Thymus (tissue), 11 donors: ENCODE measurements around the gene HASPIN. TPM values are rescaled to one million over a fixed set of nuclear protein-coding genes. Genes with fewer than 3 reads are reported as not detected.
"Not testable (repeated sequence)": the region's sequence is repeated elsewhere in the genome, so short reads cannot be mapped to it uniquely, and the experiment has no call there.

Experiments used
- DNase-seq, 9 donors: peaks; one replicate each; pipeline ENCODE4 v3.0.0-alpha.2; 2013; ENCODE audit warnings: low spot score in 9 of 9, low read depth in 6 of 9, missing footprints in 1 of 9
- H3K27ac ChIP-seq, 2 donors: one replicate each; pipeline ENCODE4 v1.5.1; 2013; ENCODE audit warnings: control low read depth in 1 of 2, low read depth in 1 of 2, low read length in 1 of 2, mild to moderate bottlenecking in 1 of 2, moderate library complexity in 1 of 2
- H3K27me3 ChIP-seq, 2 donors: one replicate each; pipeline ENCODE4 v1.5.1; 2013; ENCODE audit warnings: low read length in 1 of 2; ENCODE audit not compliant: control insufficient read depth in 2 of 2, insufficient read depth in 1 of 2
- H3K36me3 ChIP-seq, 2 donors: one replicate each; pipeline ENCODE4 v1.5.1; 2013; ENCODE audit warnings: low read length in 1 of 2, mild to moderate bottlenecking in 1 of 2, moderate library complexity in 1 of 2; ENCODE audit not compliant: control insufficient read depth in 2 of 2, insufficient read depth in 2 of 2
- H3K4me1 ChIP-seq, 2 donors: one replicate each; pipeline ENCODE4 v1.5.1; 2013; ENCODE audit warnings: low read length in 2 of 2; ENCODE audit not compliant: control insufficient read depth in 2 of 2, insufficient read depth in 2 of 2
- H3K4me3 ChIP-seq, 2 donors: one replicate each; pipeline ENCODE4 v1.5.1; 2013; ENCODE audit warnings: low read length in 2 of 2, control low read depth in 1 of 2, mild to moderate bottlenecking in 1 of 2
- H3K9me3 ChIP-seq, 2 donors: one replicate each; pipeline ENCODE4 v1.5.1; 2013; ENCODE audit warnings: low read length in 1 of 2, mild to moderate bottlenecking in 1 of 2; ENCODE audit not compliant: control insufficient read depth in 2 of 2, insufficient read depth in 1 of 2
- WGBS: extraction: QIAGEN DNeasy Blood & Tissue Kit; methylation state at CpG from one replicate; pipeline ENCODE4 v1.1.7; 2013; 5-methylcytosine and 5-hydroxymethylcytosine counted together
- polyA plus RNA-seq: library from polyadenylated mRNA; stranded (reverse); fragments of 200-250 nt; gene quantifications from one replicate; pipeline ENCODE4 v1.2.3, GENCODE V29; 2013
- total RNA-seq: library from RNA; stranded (reverse); fragments of 120-200 nt; gene quantifications from one replicate; pipeline ENCODE4 v1.2.4, GENCODE V29; 2013
- donor health status: healthy.

HASPIN gene
- total and polyA plus RNA-seq, 2 donors: 2.3 to 9.1 TPM

- Histone ChIP-seq H3K27ac (peak overlapping the region; percentile 94 to 95), H3K4me1 (peaks cover 15 to 61% of the 10 kb centered on the region in 2 donors), H3K36me3 (peaks cover 6 to 54% of the 10 kb centered on the region in 2 donors), H3K9me3 (peaks cover 0 to 4% of the 10 kb centered on the region in 2 donors), H3K27me3 (no peaks in the 10 kb centered on the region), H3K4me3 (peak overlapping the region; percentile 83 to 100)
- 5% methylated on average over 13 of the region's 13 CpGs for WGBS
- no peak for DNase-seq
These were observed 531 bp upstream of the HASPIN start for GRCh38 chr17:3723188-3723555.

GRCh38 chr17:3724378-3725077 is 825 bp downstream of the HASPIN start:
- Histone ChIP-seq H3K4me3 (peak overlapping the region; percentile 83 to 100), H3K36me3 (peaks cover 8 to 54% of the 10 kb centered on the region in 2 donors), H3K27ac (no peak overlapping the region), H3K4me1 (peaks cover 15 to 69% of the 10 kb centered on the region in 2 donors), H3K27me3 (no peaks in the 10 kb centered on the region), H3K9me3 (peaks cover 0 to 4% of the 10 kb centered on the region in 2 donors)
- DNase-seq: no peak
- WGBS: 31% methylated on average over 27 of the region's 27 CpGs

- H3K4me1 ChIP-seq: peaks cover 15 to 59% of the 10 kb centered on the region in 2 donors
- WGBS: 70% methylated on average over 2 of the region's 2 CpGs
- DNase-seq: no peak
These were observed 3.3 kb downstream of the HASPIN start for GRCh38 chr17:3727041-3727440.

GRCh38 chr17:3728099-3728498 is 4.4 kb downstream of the HASPIN start:
- H3K9me3 ChIP-seq, DNase-seq, H3K27ac ChIP-seq, H3K27me3 ChIP-seq, H3K4me3 ChIP-seq: not testable (repeated sequence)
- H3K4me1 ChIP-seq: peaks cover 9 to 50% of the 10 kb centered on the region in 2 donors
- 98% methylated on average over 3 of the region's 3 CpGs for WGBS
- H3K36me3 ChIP-seq: peaks cover 19 to 69% of the 10 kb centered on the region in 2 donors

More at GRCh38 chr17:3727041-3727440, 3.3 kb downstream of the HASPIN start:
- H3K4me3 ChIP-seq: no peak overlapping the region
- H3K9me3 ChIP-seq: peaks cover 0 to 4% of the 10 kb centered on the region in 2 donors
- peaks cover 17 to 61% of the 10 kb centered on the region in 2 donors for H3K36me3 ChIP-seq
- H3K27ac ChIP-seq: no peak overlapping the region
- H3K27me3 ChIP-seq: no peaks in the 10 kb centered on the region

GRCh38 chr17:3729881-3730280 is 6.2 kb downstream of the HASPIN start:
- 97% methylated on average over 6 of the region's 6 CpGs for WGBS
- no peaks in the 10 kb centered on the region for H3K9me3 ChIP-seq
- peak in 1 of 9 donors; percentile 50 for DNase-seq
- H3K27ac ChIP-seq: no peak overlapping the region
- peaks cover 2 to 48% of the 10 kb centered on the region in 2 donors for H3K4me1 ChIP-seq
- H3K27me3 ChIP-seq: no peaks in the 10 kb centered on the region
- H3K4me3 ChIP-seq: no peak overlapping the region
- peaks cover 28 to 78% of the 10 kb centered on the region in 2 donors for H3K36me3 ChIP-seq

GRCh38 chr17:3730881-3731429 is 7.3 kb downstream of the HASPIN start:
- Histone ChIP-seq H3K27ac (peak overlapping the region in 1 of 2 donors; percentile 3), H3K4me1 (peaks cover 2 to 40% of the 10 kb centered on the region in 2 donors), H3K4me3 (no peak overlapping the region), H3K36me3 (peaks cover 28 to 69% of the 10 kb centered on the region in 2 donors), H3K27me3 (no peaks in the 10 kb centered on the region), H3K9me3 (no peaks in the 10 kb centered on the region)
- DNase-seq: no peak
- WGBS: 82% methylated on average over 9 of the region's 9 CpGs

- Histone ChIP-seq H3K36me3 (peaks cover 28 to 56% of the 10 kb centered on the region in 2 donors), H3K4me1 (peaks cover 0 to 37% of the 10 kb centered on the region in 2 donors), H3K27ac (no peak overlapping the region), H3K4me3 (no peak overlapping the region), H3K27me3 (no peaks in the 10 kb centered on the region), H3K9me3 (no peaks in the 10 kb centered on the region)
- 89% methylated on average over 9 of the region's 9 CpGs for WGBS
- DNase-seq: no peak
These were observed 8.5 kb downstream of the HASPIN start for GRCh38 chr17:3732210-3732621.

GRCh38 chr17:3734911-3735276 is 11.2 kb downstream of the HASPIN start:
- Histone ChIP-seq H3K4me1 (peaks cover 23 to 52% of the 10 kb centered on the region in 2 donors), H3K36me3 (peaks cover 20 to 34% of the 10 kb centered on the region in 2 donors)
- H3K27me3 ChIP-seq, H3K27ac ChIP-seq, DNase-seq, H3K9me3 ChIP-seq, H3K4me3 ChIP-seq: not testable (repeated sequence)
- 98% methylated on average over 10 of the region's 10 CpGs for WGBS

- DNase-seq: no peak
- Histone ChIP-seq H3K4me1 (peaks cover 29 to 57% of the 10 kb centered on the region in 2 donors), H3K27ac (no peak overlapping the region), H3K4me3 (no peak overlapping the region), H3K9me3 (peaks cover 0 to 5% of the 10 kb centered on the region in 2 donors), H3K27me3 (no peaks in the 10 kb centered on the region), H3K36me3 (peaks cover 18 to 29% of the 10 kb centered on the region in 2 donors)
- WGBS: 95% methylated on average over 8 of the region's 8 CpGs
These were observed 11.8 kb downstream of the HASPIN start for GRCh38 chr17:3735515-3735914.
